Measurements from ENCODE around the gene GDPGP1. TPM values are rescaled to one million over a fixed set of nuclear protein-coding genes. Genes with fewer than 3 reads are reported as not detected.

GDPGP1 gene
- total RNA-seq, 1 experiment from 2014 or later = 4.2 TPM

Other genes starting within 250 kb of the GDPGP1 start
- gene ZNF710, start 232.9 kb upstream of the GDPGP1 start, total RNA-seq (2014; rRNA removed; shearing (Covaris generic)) = 4.5 and 12.3 TPM in 2 replicates
- gene IDH2, start 131.7 kb upstream of the GDPGP1 start, total RNA-seq (2014; rRNA removed; shearing (Covaris generic)) = 56.1 and 68.8 TPM in 2 replicates
- gene SEMA4B, start 32.9 kb upstream of the GDPGP1 start, total RNA-seq (2014; rRNA removed; shearing (Covaris generic)) = 16.2 and 31.4 TPM in 2 replicates
- gene CIB1, start 268 bp upstream of the GDPGP1 start, total RNA-seq (2014; rRNA removed; shearing (Covaris generic)) = 25.5 and 39.3 TPM in 2 replicates
- gene TTLL13, start 15.3 kb downstream of the GDPGP1 start, total RNA-seq (2014; rRNA removed; shearing (Covaris generic)) = 0.06 TPM in 1 of 2 replicates, not detected in the other
- 129 and 135 TPM in 2 replicates for gene NGRN, start 31.5 kb downstream of the GDPGP1 start, total RNA-seq (2014; rRNA removed; shearing (Covaris generic))
- gene ZNF774, start 118.1 kb downstream of the GDPGP1 start, total RNA-seq (2014; rRNA removed; shearing (Covaris generic)) = 0.45 and 1.5 TPM in 2 replicates
- gene IQGAP1, start 154.0 kb downstream of the GDPGP1 start, total RNA-seq (2014; rRNA removed; shearing (Covaris generic)) = 98.5 and 143 TPM in 2 replicates